Left ventricle myocardium superior (tissue), 1 donor: ENCODE results near the gene FAM47B. TPM values are rescaled to one million over a fixed set of nuclear protein-coding genes. Genes with fewer than 3 reads are reported as not detected.

Experiments
- ATAC-seq: fragments of 200-7000 bp; cut with Tn5 transposase; one replicate; pipeline ENCODE4 v1.9.1; 2020; ENCODE audit warnings: mild to moderate bottlenecking, moderate library complexity
- DNase-seq: peaks from one replicate; pipeline ENCODE4 v3.0.0-alpha.2; 2020
- intact Hi-C: fragments of 100-400 bp; cut with micrococcal nuclease; formaldehyde crosslinking; loops from one replicate; pipeline ENCODE4 v1.11.0; 2022
- long read RNA-seq: library from polyadenylated mRNA; unstranded; transcript quantifications from one replicate; pipeline ENCODE4 v2.0.0, GENCODE V29; 2021
- total RNA-seq: library from RNA; stranded (reverse); fragmentation: NEBNext Ultra II Directional; extraction: Animal tissue kit (Norgen Biotek cat#: 25700); gene quantifications from one replicate; pipeline ENCODE4 v1.2.1, GENCODE V29; 2021
- donor health status: DM: no; HTN: yes; CAD: no; lungs with severe emphysema.

Gene FAM47B
- total RNA-seq = not detected
- long read RNA-seq = 0 reads

GRCh38 chrX:34942496-34942895, at the start of gene FAM47B:
Gene FAM47B, plus strand, starts transcription at chrX:34942796. Its CDS starts 36 bp downstream, at chrX:34942832.
- no peak for ATAC-seq
- intact Hi-C loops = no loop called here
- DNase-seq = no peak

- intact Hi-C loops = no loop called here
- DNase-seq (no peak), ATAC-seq (no peak)
These were observed 48.9 kb upstream of the FAM47B start for GRCh38 chrX:34893741-34894140.

GRCh38 chrX:34900691-34901090, 41.9 kb upstream of the FAM47B start:
- DNase-seq (no peak), ATAC-seq (no peak)
- intact Hi-C loops = no loop called here

- intact Hi-C loops = no loop called here
- ATAC-seq = no peak
- DNase-seq = no peak
These were observed 40.8 kb upstream of the FAM47B start for GRCh38 chrX:34901761-34902160.

GRCh38 chrX:34903316-34903715, 39.3 kb upstream of the FAM47B start:
- ATAC-seq = no peak

GRCh38 chrX:34909151-34909550, 33.4 kb upstream of the FAM47B start:
- intact Hi-C loops = no loop called here
- ATAC-seq = no peak
- no peak for DNase-seq

More at GRCh38 chrX:34903316-34903715, 39.3 kb upstream of the FAM47B start:
- intact Hi-C loops = no loop called here
- DNase-seq = no peak

GRCh38 chrX:34915463-34916225, 27.0 kb upstream of the FAM47B start:
- intact Hi-C loops = no loop called here
- peak; percentile 78 for ATAC-seq
- DNase-seq = no peak

GRCh38 chrX:34917146-34917545, 25.4 kb upstream of the FAM47B start:
- ATAC-seq (no peak), DNase-seq (no peak)
- intact Hi-C loops = no loop called here

GRCh38 chrX:34918091-34918736, 24.4 kb upstream of the FAM47B start:
- intact Hi-C loops = no loop called here
- DNase-seq (no peak), ATAC-seq (peak; percentile 31)

- DNase-seq (no peak), ATAC-seq (no peak)
- intact Hi-C loops = no loop called here
These were observed 23.7 kb upstream of the FAM47B start for GRCh38 chrX:34918856-34919255.

GRCh38 chrX:34927866-34928265, 14.7 kb upstream of the FAM47B start:
- DNase-seq (no peak), ATAC-seq (no peak)
- intact Hi-C loops = no loop called here

GRCh38 chrX:34943235-34943634, 639 bp downstream of the FAM47B start:
- DNase-seq = no peak
- intact Hi-C loops = no loop called here
- no peak for ATAC-seq

GRCh38 chrX:34956916-34957315, 14.3 kb downstream of the FAM47B start:
- DNase-seq (no peak), ATAC-seq (no peak)
- intact Hi-C loops = no loop called here

GRCh38 chrX:34961662-34962061, 19.1 kb downstream of the FAM47B start:
- no peak for DNase-seq
- no peak for ATAC-seq
- intact Hi-C loops = no loop called here

- intact Hi-C loops = no loop called here
- no peak for ATAC-seq
These were observed 29.6 kb downstream of the FAM47B start for GRCh38 chrX:34972206-34972605.

GRCh38 chrX:34978171-34978570, 35.6 kb downstream of the FAM47B start:
- DNase-seq = no peak
- intact Hi-C loops = no loop called here
- ATAC-seq = no peak

More at GRCh38 chrX:34972206-34972605, 29.6 kb downstream of the FAM47B start:
- no peak for DNase-seq

GRCh38 chrX:34987646-34988045, 45.0 kb downstream of the FAM47B start:
- DNase-seq (no peak), ATAC-seq (no peak)
- intact Hi-C loops = no loop called here
